A549 (cell line): ENCODE measurements around the gene ARMH4.

Experiments
- MAFK ChIP-seq: fragments of 450-650 bp; IDR thresholded peaks from 2 replicates; pipeline ENCODE4 v1.6.1; 2014; ENCODE audit not compliant: partially characterized antibody
- ZC3H11A ChIP-seq: fragments of 450-650 bp; IDR thresholded peaks from 2 replicates; pipeline ENCODE4 v1.6.1; 2014; ENCODE audit warnings: antibody characterized with exemption, mild to moderate bottlenecking
- TF ChIP-seq, protein P1 (sequence below): fragments of >200 bp; sonication (Bioruptor Twin); formaldehyde crosslinking; IDR thresholded peaks from 3 replicates; pipeline ENCODE4 v1.5.1; 2016

DNA sequence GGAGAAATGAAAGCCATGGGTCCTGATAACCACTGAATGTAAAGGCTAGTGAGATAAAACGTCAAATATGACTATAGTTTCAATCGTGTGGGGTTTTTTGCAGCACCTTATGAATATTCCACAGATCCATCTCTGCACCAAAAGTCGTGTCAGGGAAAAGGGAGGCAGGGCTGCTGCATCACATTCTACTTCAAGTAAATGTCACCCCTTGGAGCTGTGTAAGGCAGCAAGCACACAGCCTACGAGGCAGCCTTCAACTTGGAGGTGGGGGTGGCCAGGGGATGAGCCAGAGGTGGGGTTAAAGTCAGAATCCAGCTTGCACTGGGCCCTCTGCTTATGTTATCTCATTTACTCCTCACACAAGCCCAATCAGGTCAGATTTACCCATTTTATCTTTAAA, 90.4 kb downstream of the ARMH4 start:
- TF ChIP-seq, protein P1, sequence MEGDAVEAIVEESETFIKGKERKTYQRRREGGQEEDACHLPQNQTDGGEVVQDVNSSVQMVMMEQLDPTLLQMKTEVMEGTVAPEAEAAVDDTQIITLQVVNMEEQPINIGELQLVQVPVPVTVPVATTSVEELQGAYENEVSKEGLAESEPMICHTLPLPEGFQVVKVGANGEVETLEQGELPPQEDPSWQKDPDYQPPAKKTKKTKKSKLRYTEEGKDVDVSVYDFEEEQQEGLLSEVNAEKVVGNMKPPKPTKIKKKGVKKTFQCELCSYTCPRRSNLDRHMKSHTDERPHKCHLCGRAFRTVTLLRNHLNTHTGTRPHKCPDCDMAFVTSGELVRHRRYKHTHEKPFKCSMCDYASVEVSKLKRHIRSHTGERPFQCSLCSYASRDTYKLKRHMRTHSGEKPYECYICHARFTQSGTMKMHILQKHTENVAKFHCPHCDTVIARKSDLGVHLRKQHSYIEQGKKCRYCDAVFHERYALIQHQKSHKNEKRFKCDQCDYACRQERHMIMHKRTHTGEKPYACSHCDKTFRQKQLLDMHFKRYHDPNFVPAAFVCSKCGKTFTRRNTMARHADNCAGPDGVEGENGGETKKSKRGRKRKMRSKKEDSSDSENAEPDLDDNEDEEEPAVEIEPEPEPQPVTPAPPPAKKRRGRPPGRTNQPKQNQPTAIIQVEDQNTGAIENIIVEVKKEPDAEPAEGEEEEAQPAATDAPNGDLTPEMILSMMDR: no peak
- TF ChIP-seq MAFK (no peak), ZC3H11A (no peak)
